ENCODE results near the gene SCYGR5. TPM values are rescaled to one million over a fixed set of nuclear protein-coding genes. Genes with fewer than 3 reads are reported as not detected.

SCYGR5 gene
- total RNA-seq, 4 donors from 2014 or later = not detected

DNA sequence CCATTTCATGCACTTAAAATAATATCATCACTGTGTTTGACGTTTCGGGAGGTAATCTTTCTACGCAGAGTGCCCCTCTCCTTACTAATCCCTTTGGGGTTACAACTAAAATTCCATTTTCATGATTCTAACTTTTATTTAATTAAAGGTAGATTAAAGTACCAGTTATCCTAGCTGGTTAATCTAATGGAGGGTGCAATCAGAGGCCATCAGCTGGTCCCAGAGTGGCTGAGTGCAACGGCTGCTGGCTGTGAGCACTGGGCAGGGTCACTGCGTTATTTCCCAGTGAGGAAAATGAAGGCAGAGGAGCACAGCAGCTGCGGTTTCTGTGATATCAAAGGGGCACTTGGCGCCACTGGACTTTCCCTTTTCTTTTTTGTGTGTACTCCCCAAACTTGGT is 37.2 kb upstream of the SCYGR5 start:
- 71 to 82% methylated on average over 7 of the region's 7 CpGs for WGBS, 2 donors
- intact Hi-C loops (cut with DNase I; ENCODE audit: low total_unique reads) = no loop called here
- H3K4me3 ChIP-seq (ENCODE audit: low read depth, poor library complexity, severe bottlenecking) = no peak overlapping the region
- TF ChIP-seq, protein P1, sequence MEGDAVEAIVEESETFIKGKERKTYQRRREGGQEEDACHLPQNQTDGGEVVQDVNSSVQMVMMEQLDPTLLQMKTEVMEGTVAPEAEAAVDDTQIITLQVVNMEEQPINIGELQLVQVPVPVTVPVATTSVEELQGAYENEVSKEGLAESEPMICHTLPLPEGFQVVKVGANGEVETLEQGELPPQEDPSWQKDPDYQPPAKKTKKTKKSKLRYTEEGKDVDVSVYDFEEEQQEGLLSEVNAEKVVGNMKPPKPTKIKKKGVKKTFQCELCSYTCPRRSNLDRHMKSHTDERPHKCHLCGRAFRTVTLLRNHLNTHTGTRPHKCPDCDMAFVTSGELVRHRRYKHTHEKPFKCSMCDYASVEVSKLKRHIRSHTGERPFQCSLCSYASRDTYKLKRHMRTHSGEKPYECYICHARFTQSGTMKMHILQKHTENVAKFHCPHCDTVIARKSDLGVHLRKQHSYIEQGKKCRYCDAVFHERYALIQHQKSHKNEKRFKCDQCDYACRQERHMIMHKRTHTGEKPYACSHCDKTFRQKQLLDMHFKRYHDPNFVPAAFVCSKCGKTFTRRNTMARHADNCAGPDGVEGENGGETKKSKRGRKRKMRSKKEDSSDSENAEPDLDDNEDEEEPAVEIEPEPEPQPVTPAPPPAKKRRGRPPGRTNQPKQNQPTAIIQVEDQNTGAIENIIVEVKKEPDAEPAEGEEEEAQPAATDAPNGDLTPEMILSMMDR (IDR thresholded peaks at IDR 0.05) = no peak
- TF ChIP-seq POLR2A (IDR thresholded peaks at IDR 0.05) = no peak
- no peak for DNase-seq (ENCODE audit: low spot score in 2 of 2)

DNA sequence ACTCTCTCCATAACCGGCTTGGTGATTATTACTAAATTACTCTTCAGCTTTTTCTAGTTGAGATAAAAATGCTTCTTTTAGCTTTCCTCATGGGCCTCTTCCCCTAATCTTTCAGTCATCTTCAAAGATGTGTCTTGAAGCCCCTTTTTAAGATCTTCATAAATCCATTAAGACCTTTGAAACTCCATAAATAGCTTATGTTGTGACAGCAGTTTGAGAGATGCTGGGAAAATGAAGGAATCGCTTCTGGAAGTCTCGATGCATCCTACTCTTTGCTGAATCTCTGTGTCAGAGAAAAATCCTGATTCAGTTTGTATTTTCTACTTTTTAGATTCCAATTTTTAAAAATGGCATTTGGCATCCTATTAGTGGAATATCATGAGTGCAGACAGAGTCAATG is 36.3 kb upstream of the SCYGR5 start:
- no peak for DNase-seq (ENCODE audit: low spot score in 2 of 2)
- H3K4me3 ChIP-seq (ENCODE audit: low read depth, poor library complexity, severe bottlenecking) = no peak overlapping the region
- intact Hi-C loops (cut with DNase I; ENCODE audit: low total_unique reads) = no loop called here
- TF ChIP-seq, protein P1 (IDR thresholded peaks at IDR 0.05) = no peak
- no peak for TF ChIP-seq POLR2A (IDR thresholded peaks at IDR 0.05)
- 84 to 87% methylated on average over 3 of the region's 3 CpGs for WGBS, 2 donors

DNA sequence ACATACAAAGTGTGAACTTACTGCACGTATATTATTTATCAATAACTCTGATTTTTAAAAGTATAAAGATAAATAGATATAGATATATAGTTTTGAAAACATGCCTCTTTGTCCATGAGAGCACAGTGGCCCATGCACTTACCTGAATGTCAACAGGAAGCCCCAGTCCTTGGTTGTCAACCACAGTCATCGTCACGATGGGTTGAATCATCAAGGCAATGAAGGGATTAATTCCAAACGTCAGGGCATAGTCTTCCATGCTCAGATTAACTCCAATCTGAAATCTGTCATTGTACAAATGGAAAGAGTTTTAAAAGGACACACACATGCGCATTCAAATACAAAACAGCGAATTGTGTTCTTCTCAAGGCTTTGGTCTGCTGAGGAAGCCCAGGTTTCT is 33.8 kb upstream of the SCYGR5 start:
- no peak for DNase-seq (ENCODE audit: low spot score in 2 of 2)
- H3K4me3 ChIP-seq (ENCODE audit: low read depth, poor library complexity, severe bottlenecking) = no peak overlapping the region
- TF ChIP-seq POLR2A (IDR thresholded peaks at IDR 0.05) = no peak
- TF ChIP-seq, protein P1 (IDR thresholded peaks at IDR 0.05) = no peak
- intact Hi-C loops (cut with DNase I; ENCODE audit: low total_unique reads) = no loop called here
- 84 to 87% methylated on average over 6 of the region's 6 CpGs for WGBS, 2 donors

DNA sequence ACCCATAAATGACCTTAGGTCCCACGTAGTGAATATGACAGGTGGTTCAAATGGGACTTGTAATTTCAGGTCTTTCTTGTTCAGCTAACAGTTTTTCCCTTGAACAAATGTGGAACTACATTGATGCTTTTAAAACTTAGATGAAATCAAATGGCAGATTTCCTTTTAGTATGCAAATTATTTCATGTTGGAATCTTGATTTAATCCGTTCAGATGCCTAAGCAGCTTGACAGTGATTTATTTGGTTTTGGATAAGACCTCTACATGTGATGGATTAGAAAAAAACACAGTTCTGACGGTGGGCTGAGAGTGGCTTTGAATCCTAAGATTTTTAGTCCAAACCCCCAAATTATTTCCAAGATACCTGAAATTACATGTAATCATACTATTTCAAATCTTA is 32.4 kb upstream of the SCYGR5 start:
- intact Hi-C loops (cut with DNase I; ENCODE audit: low total_unique reads) = no loop called here

DNA sequence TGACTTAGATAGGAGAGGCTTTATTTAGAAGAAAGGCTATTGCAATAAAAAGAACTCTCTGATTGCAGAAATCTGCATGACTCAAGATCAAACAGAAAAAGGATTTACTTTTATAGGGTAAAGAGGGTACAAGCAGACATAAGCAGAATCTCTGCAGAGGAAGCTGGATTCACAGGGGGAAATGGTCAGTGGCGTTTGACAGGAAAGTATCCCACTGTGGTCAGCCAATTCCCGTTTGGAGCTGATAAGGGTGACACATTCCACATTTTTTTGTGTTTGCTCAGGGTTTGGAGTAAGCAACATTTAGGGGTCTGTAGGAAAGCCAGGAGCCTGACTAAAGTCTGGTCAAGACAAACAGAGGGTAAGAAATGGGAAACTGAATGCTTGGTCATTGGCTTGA is 23.9 kb upstream of the SCYGR5 start:
- whole genome bisulfite sequencing, 2 donors = 34 to 40% methylated on average over 2 of the region's 2 CpGs
- TF ChIP-seq POLR2A (IDR thresholded peaks at IDR 0.05) = no peak
- TF ChIP-seq, protein P1 (IDR thresholded peaks at IDR 0.05) = no peak

More for the DNA sequence above, 32.4 kb upstream of the SCYGR5 start:
- WGBS, 2 donors = 41 to 57% methylated on average over 3 of the region's 3 CpGs
- no peak for TF ChIP-seq POLR2A (IDR thresholded peaks at IDR 0.05)
- TF ChIP-seq, protein P1 (IDR thresholded peaks at IDR 0.05) = no peak
- H3K4me3 ChIP-seq (ENCODE audit: low read depth, poor library complexity, severe bottlenecking) = no peak overlapping the region
- DNase-seq (ENCODE audit: low spot score in 2 of 2) = no peak

DNA sequence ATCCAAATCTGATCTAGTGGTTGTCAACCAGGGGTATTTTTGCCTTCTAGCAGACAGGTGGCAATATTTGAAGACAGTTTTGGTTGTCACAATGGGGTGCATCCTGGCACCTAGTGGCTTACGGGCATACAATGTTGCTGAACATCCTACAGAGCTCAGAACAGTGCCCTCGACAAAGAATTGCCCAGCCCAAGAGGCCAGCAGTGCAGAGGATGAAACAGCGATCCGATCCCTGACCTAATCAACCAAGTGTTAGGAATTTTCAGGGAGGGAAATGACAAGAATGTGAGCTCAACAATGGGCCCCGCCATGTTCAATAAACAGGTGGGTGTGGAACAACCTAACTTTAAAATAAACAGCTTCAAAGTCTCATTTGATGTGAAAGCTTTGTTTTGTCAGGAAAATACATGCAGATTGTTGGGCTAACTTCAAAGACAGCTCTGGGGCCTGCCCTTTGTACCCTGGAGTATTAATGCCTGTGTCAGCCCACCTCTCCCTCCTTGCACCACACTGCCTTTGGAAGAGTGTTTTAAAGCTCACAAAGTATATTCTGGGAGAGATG is 22.5 kb upstream of the SCYGR5 start:
- TF ChIP-seq, protein P1 (IDR thresholded peaks at IDR 0.05) = no peak
- TF ChIP-seq POLR2A (IDR thresholded peaks at IDR 0.05) = no peak
- no peak overlapping the region for H3K4me3 ChIP-seq (ENCODE audit: low read depth, poor library complexity, severe bottlenecking)
- no peak for DNase-seq (ENCODE audit: low spot score in 2 of 2)
- WGBS, 2 donors = 81 to 88% methylated on average over 5 of the region's 5 CpGs
- intact Hi-C loops (cut with DNase I; ENCODE audit: low total_unique reads) = no loop called here

More for the DNA sequence above, 23.9 kb upstream of the SCYGR5 start:
- no peak overlapping the region for H3K4me3 ChIP-seq (ENCODE audit: low read depth, poor library complexity, severe bottlenecking)
- no peak for DNase-seq (ENCODE audit: low spot score in 2 of 2)
- intact Hi-C loops (cut with DNase I; ENCODE audit: low total_unique reads) = no loop called here

Measured in lower leg skin (tissue), 4 donors.